Measurements from ENCODE around the gene CDKAL1. TPM values are rescaled to one million over a fixed set of nuclear protein-coding genes. Genes with fewer than 3 reads are reported as not detected.
"Not testable (repeated sequence)": the region's sequence is repeated elsewhere in the genome, so short reads cannot be mapped to it uniquely, and the experiment has no call there.

CDKAL1 gene
- total RNA-seq, 1 experiment from 2014 or later, result 21.8 TPM

DNA sequence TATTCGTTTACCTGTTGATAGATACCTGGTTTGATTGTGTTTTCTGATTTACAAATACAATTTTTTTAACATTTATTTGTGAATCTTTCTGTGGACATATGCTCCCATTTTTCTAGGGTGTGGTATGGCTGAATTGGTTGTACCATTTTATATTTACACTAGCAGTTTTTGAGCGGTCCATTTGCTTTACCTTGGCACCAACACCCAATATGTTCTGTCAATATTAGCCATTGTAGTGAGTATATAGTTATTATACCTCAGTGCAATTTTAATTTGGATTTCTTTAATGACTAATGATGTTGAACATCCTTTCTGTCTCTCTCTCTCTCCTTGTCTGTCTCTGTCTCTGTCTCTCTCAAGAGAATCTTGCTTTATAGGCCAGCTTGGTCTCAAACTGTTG lies 278.5 kb downstream of the CDKAL1 start:
- DNase-seq, result no peak
- no peaks in the 10 kb centered on the region for H3K36me3 ChIP-seq
- H3K4me1 ChIP-seq, result peaks cover 11% of the 10 kb centered on the region
- H3K27ac ChIP-seq, result no peak overlapping the region
- H3K9me3 ChIP-seq (replicated peaks), result no peaks in the 10 kb centered on the region
- no peaks in the 10 kb centered on the region for H3K27me3 ChIP-seq
- no peak overlapping the region for H3K4me3 ChIP-seq

DNA sequence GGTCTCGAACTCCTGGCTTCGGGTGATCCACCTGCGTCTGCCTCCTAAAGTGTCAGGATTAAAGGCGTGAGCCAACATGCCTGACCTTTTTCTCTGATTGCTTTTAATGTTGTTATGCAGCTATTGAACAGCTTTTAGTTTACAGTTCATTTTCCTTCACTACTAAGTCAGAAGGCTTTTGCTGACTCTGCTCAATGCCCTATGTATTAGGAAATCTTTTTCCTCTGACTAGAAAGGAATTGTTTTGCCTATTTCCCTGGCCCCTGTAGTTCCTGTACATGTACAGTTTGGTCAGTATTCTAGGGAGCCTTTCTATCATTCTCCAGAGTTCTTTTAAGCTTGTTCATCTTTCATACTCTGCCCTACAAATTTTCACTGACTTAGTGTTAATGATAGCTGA lies 280.2 kb downstream of the CDKAL1 start:
- no peaks in the 10 kb centered on the region for H3K9me3 ChIP-seq (replicated peaks)
- DNase-seq, result no peak
- H3K36me3 ChIP-seq, result no peaks in the 10 kb centered on the region
- H3K27ac ChIP-seq, result no peak overlapping the region
- no peaks in the 10 kb centered on the region for H3K27me3 ChIP-seq
- H3K4me3 ChIP-seq, result no peak overlapping the region
- peaks cover 11% of the 10 kb centered on the region for H3K4me1 ChIP-seq

- Histone ChIP-seq H3K27ac (no peak overlapping the region), H3K36me3 (no peaks in the 10 kb centered on the region), H3K4me1 (peaks cover 3% of the 10 kb centered on the region), H3K27me3 (no peaks in the 10 kb centered on the region), H3K9me3 (replicated peaks) (no peaks in the 10 kb centered on the region), H3K4me3 (no peak overlapping the region)
- DNase-seq, result no peak
Observed at GRCh38 chr6:20816126-20816525, 281.9 kb downstream of the CDKAL1 start.

- DNase-seq, result peak in 1 of 2 experiments; percentile 17
- no peak overlapping the region for H3K4me3 ChIP-seq
- no peaks in the 10 kb centered on the region; the same call in 1 of the 2 replicates for H3K4me1 ChIP-seq
- H3K27me3 ChIP-seq, result no peaks in the 10 kb centered on the region
- H3K27ac ChIP-seq, result no peak overlapping the region
- H3K36me3 ChIP-seq, result no peaks in the 10 kb centered on the region
- H3K9me3 ChIP-seq (replicated peaks), result no peaks in the 10 kb centered on the region
Observed at GRCh38 chr6:20817806-20818320, 283.6 kb downstream of the CDKAL1 start.

DNA sequence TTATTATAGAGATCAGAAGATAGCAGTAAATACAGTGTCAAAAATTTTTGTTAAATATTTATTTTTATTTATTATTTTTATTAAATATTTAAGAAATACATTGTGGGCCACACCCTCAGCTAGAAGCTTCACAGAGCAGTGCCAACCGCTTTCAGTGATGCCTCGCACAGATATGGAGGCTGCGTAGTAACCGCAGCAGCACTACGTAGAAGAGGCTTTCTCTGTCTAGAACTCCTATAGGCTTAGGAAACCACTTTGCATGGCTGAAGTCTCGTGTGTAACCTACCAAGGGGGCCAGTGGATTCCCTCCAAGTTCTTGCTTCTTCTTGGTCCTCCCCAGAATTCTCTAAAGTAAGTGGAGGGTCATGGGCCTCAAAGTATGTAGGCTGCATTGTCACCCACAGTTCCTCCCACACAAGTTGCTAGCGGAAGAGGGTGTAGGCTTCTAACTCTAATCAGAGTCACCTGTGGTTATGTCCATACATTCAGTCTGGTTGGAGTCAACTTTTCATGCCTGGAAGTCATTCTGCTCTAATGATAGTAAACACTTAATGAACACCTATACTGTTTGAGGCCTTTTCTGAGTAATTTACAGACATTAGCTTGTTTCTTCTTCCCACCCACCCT lies 285.6 kb downstream of the CDKAL1 start:
- DNase-seq, result no peak
- H3K27me3 ChIP-seq, result no peaks in the 10 kb centered on the region
- H3K4me1 ChIP-seq, result no peaks in the 10 kb centered on the region; the same call in 1 of the 2 replicates
- no peak overlapping the region for H3K27ac ChIP-seq
- no peaks in the 10 kb centered on the region for H3K9me3 ChIP-seq (replicated peaks)
- H3K36me3 ChIP-seq, result no peaks in the 10 kb centered on the region
- no peak overlapping the region for H3K4me3 ChIP-seq

DNA sequence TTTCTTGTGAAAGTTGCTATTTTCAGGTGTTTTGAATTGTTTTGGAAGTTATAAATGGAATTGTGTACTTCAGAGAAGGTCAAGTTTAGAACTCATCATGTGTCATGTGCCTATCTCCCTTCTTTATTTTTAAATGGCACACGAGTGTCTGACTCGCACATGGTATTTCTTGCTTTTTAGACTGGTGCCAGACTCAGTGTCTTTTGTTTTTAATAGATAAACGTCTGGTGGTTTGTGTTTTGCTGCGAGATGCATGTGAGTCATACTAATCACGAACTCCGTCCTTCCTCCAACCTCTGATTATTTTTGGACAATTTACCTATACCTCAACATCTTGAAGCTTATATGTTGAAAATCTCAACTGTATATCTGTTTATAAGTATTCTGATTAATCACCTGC lies 292.1 kb downstream of the CDKAL1 start:
- H3K27ac ChIP-seq, result no peak overlapping the region
- no peak for DNase-seq

GRCh38 chr6:20827798-20828197 lies 293.5 kb downstream of the CDKAL1 start:
- Histone ChIP-seq H3K4me1 (no peaks in the 10 kb centered on the region), H3K36me3 (no peaks in the 10 kb centered on the region), H3K4me3 (no peak overlapping the region), H3K27ac (no peak overlapping the region), H3K27me3 (no peaks in the 10 kb centered on the region), H3K9me3 (replicated peaks) (no peaks in the 10 kb centered on the region)
- DNase-seq, result no peak

More for the DNA sequence above, 292.1 kb downstream of the CDKAL1 start:
- no peaks in the 10 kb centered on the region for H3K4me1 ChIP-seq
- H3K36me3 ChIP-seq, result no peaks in the 10 kb centered on the region
- H3K9me3 ChIP-seq (replicated peaks), result no peaks in the 10 kb centered on the region
- H3K4me3 ChIP-seq, result no peak overlapping the region
- no peaks in the 10 kb centered on the region for H3K27me3 ChIP-seq

DNA sequence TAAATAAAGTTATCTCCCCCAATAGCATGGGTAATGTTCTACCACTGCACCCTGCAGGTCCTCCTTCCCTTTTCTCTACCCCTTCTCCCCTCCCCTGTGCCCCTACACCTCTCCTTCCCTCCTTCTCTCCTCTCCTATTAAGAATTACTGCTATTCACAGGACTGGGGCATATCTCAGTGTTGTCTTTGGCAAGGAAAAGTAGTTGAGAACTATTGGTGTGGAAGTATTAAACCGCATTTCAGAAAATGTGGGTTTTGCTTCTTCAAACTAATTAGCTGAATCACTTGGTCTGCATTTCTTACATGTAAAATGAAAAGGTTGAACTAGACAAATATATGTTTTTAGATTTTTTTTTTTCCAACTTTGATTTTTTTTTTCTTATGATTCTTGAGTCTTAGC lies 296.3 kb downstream of the CDKAL1 start:
- H3K4me3 ChIP-seq, result no peak overlapping the region
- no peaks in the 10 kb centered on the region for H3K9me3 ChIP-seq (replicated peaks)
- DNase-seq, result no peak
- H3K4me1 ChIP-seq, result no peaks in the 10 kb centered on the region
- no peak overlapping the region for H3K27ac ChIP-seq
- no peaks in the 10 kb centered on the region for H3K27me3 ChIP-seq
- H3K36me3 ChIP-seq, result no peaks in the 10 kb centered on the region

DNA sequence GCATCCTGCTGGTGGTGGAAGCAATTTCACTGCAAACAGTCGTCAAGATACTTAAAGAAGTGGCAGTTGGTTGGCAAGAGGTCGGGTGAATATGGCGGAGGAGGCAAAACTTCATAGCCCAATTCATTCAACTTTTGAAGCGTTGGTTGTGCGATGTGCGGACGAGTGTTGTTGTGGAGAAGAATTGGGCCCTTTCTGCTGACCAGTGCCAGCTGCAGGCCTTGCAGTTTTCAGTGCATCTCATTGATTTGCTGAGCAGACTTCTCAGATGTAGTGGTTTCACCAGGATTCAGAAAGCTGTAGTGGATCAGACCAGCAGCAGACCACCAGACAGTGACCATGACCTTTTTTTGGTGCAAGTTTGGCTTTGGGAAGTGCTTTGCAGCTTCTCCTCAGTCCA lies 297.0 kb downstream of the CDKAL1 start:
- H3K27me3 ChIP-seq; H3K4me3 ChIP-seq; H3K4me1 ChIP-seq; H3K36me3 ChIP-seq; H3K9me3 ChIP-seq (replicated peaks); H3K27ac ChIP-seq; DNase-seq: not testable (repeated sequence)

DNA sequence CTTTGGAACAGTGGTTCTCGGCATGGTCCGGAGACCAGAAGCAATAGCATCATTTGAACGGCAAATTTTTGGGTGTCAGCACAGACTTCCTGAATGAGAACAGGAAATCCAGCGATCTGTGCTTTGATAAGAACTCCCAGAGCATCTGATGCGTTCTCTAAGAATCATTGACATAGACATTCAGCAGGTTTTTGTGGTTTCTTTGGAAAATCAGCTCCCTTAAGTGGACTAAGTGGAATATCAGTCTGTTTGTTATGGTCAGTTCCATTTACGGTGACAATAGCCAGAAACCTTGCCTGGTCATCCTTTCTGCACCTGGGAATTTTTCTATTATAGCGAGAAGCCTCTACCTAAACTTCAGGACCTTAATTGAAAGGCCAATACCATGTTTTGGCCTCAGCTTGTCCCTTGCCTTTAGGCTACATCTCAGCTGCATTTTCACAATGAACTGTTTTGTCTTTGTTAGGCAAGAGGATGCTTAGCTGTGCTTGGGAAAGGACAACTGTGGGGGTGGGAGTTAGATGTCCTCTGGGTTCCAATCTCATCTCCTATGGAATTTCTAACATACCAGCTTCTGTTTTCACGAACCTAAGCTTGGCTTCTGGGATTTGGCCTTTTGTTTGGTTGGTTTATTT lies 299.7 kb downstream of the CDKAL1 start:
- no peak for DNase-seq
- no peak overlapping the region for H3K4me3 ChIP-seq
- no peaks in the 10 kb centered on the region for H3K4me1 ChIP-seq
- no peaks in the 10 kb centered on the region for H3K36me3 ChIP-seq
- no peaks in the 10 kb centered on the region for H3K27me3 ChIP-seq
- H3K27ac ChIP-seq, result no peak overlapping the region
- no peaks in the 10 kb centered on the region for H3K9me3 ChIP-seq (replicated peaks)

DNA sequence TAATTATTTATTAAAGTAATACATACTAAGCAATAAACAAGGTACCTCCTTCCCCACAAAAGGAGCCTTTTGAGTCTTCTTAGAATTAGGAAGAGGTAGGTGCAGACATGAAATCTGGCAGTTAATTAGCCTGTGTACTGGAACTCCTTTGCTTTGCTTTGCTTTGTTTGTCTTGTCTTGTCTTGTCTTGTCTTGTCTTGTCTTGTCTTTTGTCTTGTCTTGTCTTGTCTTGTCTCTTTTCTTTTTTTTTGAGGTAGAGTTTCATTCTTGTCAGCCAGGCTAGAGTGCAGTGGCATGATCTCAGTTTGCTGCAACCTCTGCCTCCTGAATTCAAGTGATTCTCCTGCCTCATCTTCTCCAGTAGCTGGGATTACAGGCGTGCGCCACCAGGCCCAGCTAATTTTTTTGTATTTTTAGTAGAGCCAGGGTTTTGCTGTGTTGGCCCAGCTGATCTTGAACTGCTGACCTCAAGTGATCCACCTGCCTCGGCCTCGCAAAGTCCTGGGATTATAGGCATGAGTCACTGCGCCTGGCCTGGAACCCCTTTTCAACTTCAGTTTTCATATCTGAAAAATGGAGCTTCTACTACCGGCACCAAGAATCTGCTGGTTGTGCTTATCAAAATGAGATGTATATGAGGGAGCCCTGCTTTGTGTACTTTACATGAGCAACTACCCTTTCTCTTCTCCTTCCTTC lies 301.2 kb downstream of the CDKAL1 start:
- H3K4me3 ChIP-seq, result no peak overlapping the region
- DNase-seq, result peak in 1 of 2 experiments; percentile 3
- H3K4me1 ChIP-seq, result no peaks in the 10 kb centered on the region
- no peaks in the 10 kb centered on the region for H3K9me3 ChIP-seq (replicated peaks)
- H3K27me3 ChIP-seq, result no peaks in the 10 kb centered on the region
- H3K36me3 ChIP-seq, result no peaks in the 10 kb centered on the region
- no peak overlapping the region for H3K27ac ChIP-seq

DNA sequence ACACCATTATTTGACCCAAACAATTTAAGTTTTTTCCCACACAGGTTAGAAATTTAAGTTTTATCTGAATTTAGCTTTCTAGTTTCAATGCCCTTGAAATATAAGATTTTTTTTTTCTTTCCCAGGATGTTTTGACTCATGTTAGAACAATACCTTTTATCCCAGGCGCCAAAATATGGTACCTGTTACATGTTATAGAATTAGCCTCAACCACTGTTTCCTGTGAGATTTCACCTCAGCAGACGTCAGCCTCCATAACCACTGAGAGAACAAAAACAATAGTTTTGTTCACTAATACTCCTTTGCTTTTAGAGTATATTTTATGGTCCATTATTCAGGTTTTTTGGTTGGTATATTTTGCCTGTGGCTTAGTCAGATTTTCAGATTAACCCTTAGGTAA lies 302.9 kb downstream of the CDKAL1 start:
- Histone ChIP-seq H3K27ac (no peak overlapping the region), H3K36me3 (no peaks in the 10 kb centered on the region), H3K4me3 (no peak overlapping the region), H3K9me3 (replicated peaks) (no peaks in the 10 kb centered on the region), H3K27me3 (no peaks in the 10 kb centered on the region), H3K4me1 (no peaks in the 10 kb centered on the region)
- no peak for DNase-seq

DNA sequence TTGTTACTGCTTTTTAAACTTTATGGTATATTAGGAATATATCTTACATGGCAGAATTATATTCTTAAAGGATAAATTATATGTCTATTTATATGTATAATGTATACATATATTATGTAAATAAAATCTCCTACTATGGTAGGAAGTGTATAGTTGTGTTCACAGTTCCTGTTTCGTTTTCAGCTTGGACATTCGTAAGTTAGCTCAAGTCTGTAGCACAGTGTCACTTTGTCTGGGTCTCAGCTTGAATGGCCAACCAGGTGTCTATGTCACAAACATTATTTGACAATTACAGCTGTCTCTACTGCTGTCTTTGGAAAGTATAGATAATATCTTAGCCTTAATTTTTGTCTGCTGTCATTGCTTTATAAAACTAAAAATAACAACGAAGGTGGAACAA lies 303.9 kb downstream of the CDKAL1 start:
- Histone ChIP-seq H3K27ac (no peak overlapping the region), H3K36me3 (no peaks in the 10 kb centered on the region), H3K4me1 (no peaks in the 10 kb centered on the region), H3K9me3 (replicated peaks) (no peaks in the 10 kb centered on the region), H3K27me3 (no peaks in the 10 kb centered on the region), H3K4me3 (no peak overlapping the region)
- DNase-seq, result no peak

DNA sequence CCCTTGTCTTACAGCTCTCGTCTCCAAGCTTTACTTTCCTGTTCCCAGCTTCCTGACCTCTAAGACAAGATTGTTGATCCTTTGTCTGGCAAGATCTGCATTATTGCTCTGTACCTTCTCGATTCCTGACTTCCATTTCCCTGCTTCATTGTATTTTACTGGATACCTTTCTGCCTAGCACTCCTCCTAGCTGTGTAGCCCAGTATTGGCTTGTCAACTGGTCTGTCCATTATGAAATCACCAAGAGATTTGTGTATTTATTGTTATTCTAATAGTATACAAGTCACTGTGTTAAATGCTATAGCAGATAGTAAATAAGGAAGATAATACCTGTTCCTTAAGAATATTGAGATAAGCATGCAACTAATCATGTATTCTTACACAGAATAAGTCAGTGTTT lies 305.4 kb downstream of the CDKAL1 start:
- Histone ChIP-seq H3K4me1 (no peaks in the 10 kb centered on the region), H3K27ac (no peak overlapping the region), H3K36me3 (no peaks in the 10 kb centered on the region), H3K4me3 (no peak overlapping the region), H3K9me3 (replicated peaks) (no peaks in the 10 kb centered on the region), H3K27me3 (no peaks in the 10 kb centered on the region)
- DNase-seq, result no peak

GRCh38 chr6:20840675-20841074 lies 306.4 kb downstream of the CDKAL1 start:
- H3K36me3 ChIP-seq, result no peaks in the 10 kb centered on the region
- no peak overlapping the region for H3K4me3 ChIP-seq
- H3K27me3 ChIP-seq, result no peaks in the 10 kb centered on the region
- no peak for DNase-seq
- H3K27ac ChIP-seq, result no peak overlapping the region
- H3K9me3 ChIP-seq (replicated peaks), result no peaks in the 10 kb centered on the region
- H3K4me1 ChIP-seq, result no peaks in the 10 kb centered on the region
